ENCODE results near the gene SLC51B.

Gene SLC51B

GRCh38 chr15:65083262-65083701 lies 38.1 kb downstream of the SLC51B start:
- Histone ChIP-seq H3K9me3 (ENCODE audit: control insufficient read depth, insufficient read depth, low read length) (no peaks in the 10 kb centered on the region), H3K36me3 (ENCODE audit: control insufficient read depth, low read length) (no peaks in the 10 kb centered on the region), H3F3A (ENCODE audit: control insufficient read depth, insufficient read depth) (no peaks in the 10 kb centered on the region), H3K9me2 (replicated peaks; ENCODE audit: control insufficient read depth, low read length) (no peaks in the 10 kb centered on the region), H3K27me3 (ENCODE audit: control insufficient read depth, low read length) (peaks cover 59% of the 10 kb centered on the region), H3K4me2 (ENCODE audit: low read length) (no peak overlapping the region), H3K4me3 (ENCODE audit: low read length) (no peak overlapping the region), H3K27ac (ENCODE audit: low read depth, low read length) (no peak overlapping the region), H3K4me1 (ENCODE audit: control insufficient read depth, low read length) (no peaks in the 10 kb centered on the region), H4K20me1 (ENCODE audit: control insufficient read depth, insufficient read depth, low read depth, low read length) (no peaks in the 10 kb centered on the region), H3K79me2 (ENCODE audit: control insufficient read depth, low read length) (no peaks in the 10 kb centered on the region)
- TF ChIP-seq CTCF (IDR thresholded peaks at IDR 0.05; ENCODE audit: low read depth, low read length, poor library complexity, severe bottlenecking) (no peak), EZH2phosphoT487 (IDR thresholded peaks at IDR 0.05; ENCODE audit: borderline replicate concordance, low read length) (no peak)

- H3K27ac ChIP-seq (ENCODE audit: low read depth, low read length): no peak overlapping the region
- H3K36me3 ChIP-seq (ENCODE audit: control insufficient read depth, low read length): no peaks in the 10 kb centered on the region
- no peak overlapping the region for H3K4me2 ChIP-seq (ENCODE audit: low read length)
- no peaks in the 10 kb centered on the region for H3K9me3 ChIP-seq (ENCODE audit: control insufficient read depth, insufficient read depth, low read length)
- H3F3A ChIP-seq (ENCODE audit: control insufficient read depth, insufficient read depth): no peaks in the 10 kb centered on the region
- H3K27me3 ChIP-seq (ENCODE audit: control insufficient read depth, low read length): peaks cover 53% of the 10 kb centered on the region
- H3K4me1 ChIP-seq (ENCODE audit: control insufficient read depth, low read length): no peaks in the 10 kb centered on the region
- TF ChIP-seq CTCF (IDR thresholded peaks at IDR 0.05; ENCODE audit: low read depth, low read length, poor library complexity, severe bottlenecking) (no peak), EZH2phosphoT487 (IDR thresholded peaks at IDR 0.05; ENCODE audit: borderline replicate concordance, low read length) (no peak)
- H3K9me2 ChIP-seq (replicated peaks; ENCODE audit: control insufficient read depth, low read length): no peaks in the 10 kb centered on the region
- no peak overlapping the region for H3K4me3 ChIP-seq (ENCODE audit: low read length)
- no peaks in the 10 kb centered on the region for H3K79me2 ChIP-seq (ENCODE audit: control insufficient read depth, low read length)
- H4K20me1 ChIP-seq (ENCODE audit: control insufficient read depth, insufficient read depth, low read depth, low read length): no peaks in the 10 kb centered on the region
Observed at GRCh38 chr15:65084500-65085206, 39.5 kb downstream of the SLC51B start.

GRCh38 chr15:65085207-65085753 lies 40.1 kb downstream of the SLC51B start:
- no peak overlapping the region for H3K4me2 ChIP-seq (ENCODE audit: low read length)

More at GRCh38 chr15:65085207-65085753, 40.1 kb downstream of the SLC51B start:
- no peaks in the 10 kb centered on the region for H3K36me3 ChIP-seq (ENCODE audit: control insufficient read depth, low read length)
- H4K20me1 ChIP-seq (ENCODE audit: control insufficient read depth, insufficient read depth, low read depth, low read length): no peaks in the 10 kb centered on the region
- no peak overlapping the region for H3K4me3 ChIP-seq (ENCODE audit: low read length)
- TF ChIP-seq EZH2phosphoT487 (IDR thresholded peaks at IDR 0.05; ENCODE audit: borderline replicate concordance, low read length) (no peak), CTCF (IDR thresholded peaks at IDR 0.05; ENCODE audit: low read depth, low read length, poor library complexity, severe bottlenecking) (no peak)
- H3K79me2 ChIP-seq (ENCODE audit: control insufficient read depth, low read length): no peaks in the 10 kb centered on the region
- H3K9me2 ChIP-seq (replicated peaks; ENCODE audit: control insufficient read depth, low read length): no peaks in the 10 kb centered on the region
- H3K27me3 ChIP-seq (ENCODE audit: control insufficient read depth, low read length): peaks cover 51% of the 10 kb centered on the region
- H3K27ac ChIP-seq (ENCODE audit: low read depth, low read length): no peak overlapping the region
- H3K4me1 ChIP-seq (ENCODE audit: control insufficient read depth, low read length): no peaks in the 10 kb centered on the region
- no peaks in the 10 kb centered on the region for H3F3A ChIP-seq (ENCODE audit: control insufficient read depth, insufficient read depth)
- no peaks in the 10 kb centered on the region for H3K9me3 ChIP-seq (ENCODE audit: control insufficient read depth, insufficient read depth, low read length)
